LNCaP clone FGC (cell line): ENCODE measurements around the gene C6orf89.

Source experiments
- DNase-seq: peaks from one replicate; pipeline ENCODE4 v3.0.0-alpha.2; 2011; ENCODE audit warnings: low read depth
- H3K4me3 ChIP-seq: 2 replicates; pipeline ENCODE4 v1.5.1; 2011; ENCODE audit warnings: mild to moderate bottlenecking, low read depth, low read length, control low read depth
- TF ChIP-seq, protein P1 (sequence below): IDR thresholded peaks from 2 replicates; pipeline ENCODE4 v1.5.1; 2012; ENCODE audit warnings: mild to moderate bottlenecking; ENCODE audit not compliant: control insufficient read depth, insufficient read depth; ENCODE audit errors: extremely low read depth

Gene C6orf89, protein sequence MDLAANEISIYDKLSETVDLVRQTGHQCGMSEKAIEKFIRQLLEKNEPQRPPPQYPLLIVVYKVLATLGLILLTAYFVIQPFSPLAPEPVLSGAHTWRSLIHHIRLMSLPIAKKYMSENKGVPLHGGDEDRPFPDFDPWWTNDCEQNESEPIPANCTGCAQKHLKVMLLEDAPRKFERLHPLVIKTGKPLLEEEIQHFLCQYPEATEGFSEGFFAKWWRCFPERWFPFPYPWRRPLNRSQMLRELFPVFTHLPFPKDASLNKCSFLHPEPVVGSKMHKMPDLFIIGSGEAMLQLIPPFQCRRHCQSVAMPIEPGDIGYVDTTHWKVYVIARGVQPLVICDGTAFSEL

DNA sequence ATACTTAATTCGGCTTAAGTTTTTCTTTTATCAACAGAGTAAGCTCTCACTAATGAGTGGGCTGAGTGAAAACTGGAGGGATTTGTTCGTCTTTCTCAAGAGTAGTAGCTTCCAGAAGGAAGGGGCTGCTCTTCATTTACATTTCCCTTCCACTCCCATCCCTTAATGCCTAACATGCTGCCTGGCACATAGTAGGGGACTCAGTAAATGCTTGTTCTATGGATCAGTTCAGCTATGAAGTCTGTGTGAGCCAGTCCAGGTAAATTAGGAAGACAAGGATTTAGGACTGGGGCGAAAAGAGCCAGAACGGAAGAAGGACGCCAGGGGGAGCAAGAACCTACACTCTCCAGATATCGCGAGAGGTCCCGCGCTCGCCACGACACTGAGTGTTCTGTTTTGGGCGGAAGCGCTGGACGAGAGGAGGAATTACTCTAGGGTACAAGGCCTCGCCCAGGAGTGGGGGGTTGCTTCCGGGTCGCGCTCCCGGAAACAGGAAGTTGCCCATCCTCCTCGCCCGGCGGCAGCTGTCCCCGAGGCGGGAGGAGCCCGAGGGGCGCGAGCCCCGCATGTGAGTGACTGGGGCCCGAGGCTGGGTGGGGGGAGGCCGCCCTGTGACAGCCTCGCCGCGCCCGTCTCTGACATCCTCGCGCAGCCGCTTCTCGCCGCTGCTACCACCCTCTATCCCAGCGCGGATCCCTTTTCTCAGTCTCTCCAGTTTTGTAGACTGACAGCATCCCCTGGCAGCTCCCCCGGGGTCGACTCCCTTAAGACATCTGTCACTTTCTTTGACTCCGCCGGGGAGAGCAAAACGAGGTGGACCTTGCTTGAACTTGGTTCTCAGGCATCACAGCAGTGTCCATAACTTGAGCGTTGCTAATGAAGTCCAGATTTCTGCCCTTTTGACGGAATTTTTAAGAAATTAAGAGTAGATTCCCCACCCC is at the start of gene C6orf89:
C6orf89 (plus strand) TSS at position 492 of the 941 bp plus-strand sequence. CDS start 13,493 bp downstream, outside the sequence.
- DNase-seq = peak; percentile 91
- TF ChIP-seq, protein P1, sequence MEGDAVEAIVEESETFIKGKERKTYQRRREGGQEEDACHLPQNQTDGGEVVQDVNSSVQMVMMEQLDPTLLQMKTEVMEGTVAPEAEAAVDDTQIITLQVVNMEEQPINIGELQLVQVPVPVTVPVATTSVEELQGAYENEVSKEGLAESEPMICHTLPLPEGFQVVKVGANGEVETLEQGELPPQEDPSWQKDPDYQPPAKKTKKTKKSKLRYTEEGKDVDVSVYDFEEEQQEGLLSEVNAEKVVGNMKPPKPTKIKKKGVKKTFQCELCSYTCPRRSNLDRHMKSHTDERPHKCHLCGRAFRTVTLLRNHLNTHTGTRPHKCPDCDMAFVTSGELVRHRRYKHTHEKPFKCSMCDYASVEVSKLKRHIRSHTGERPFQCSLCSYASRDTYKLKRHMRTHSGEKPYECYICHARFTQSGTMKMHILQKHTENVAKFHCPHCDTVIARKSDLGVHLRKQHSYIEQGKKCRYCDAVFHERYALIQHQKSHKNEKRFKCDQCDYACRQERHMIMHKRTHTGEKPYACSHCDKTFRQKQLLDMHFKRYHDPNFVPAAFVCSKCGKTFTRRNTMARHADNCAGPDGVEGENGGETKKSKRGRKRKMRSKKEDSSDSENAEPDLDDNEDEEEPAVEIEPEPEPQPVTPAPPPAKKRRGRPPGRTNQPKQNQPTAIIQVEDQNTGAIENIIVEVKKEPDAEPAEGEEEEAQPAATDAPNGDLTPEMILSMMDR = peak; percentile 86
- peak within 1 kb of the TSS; percentile 95 for H3K4me3 ChIP-seq

DNA sequence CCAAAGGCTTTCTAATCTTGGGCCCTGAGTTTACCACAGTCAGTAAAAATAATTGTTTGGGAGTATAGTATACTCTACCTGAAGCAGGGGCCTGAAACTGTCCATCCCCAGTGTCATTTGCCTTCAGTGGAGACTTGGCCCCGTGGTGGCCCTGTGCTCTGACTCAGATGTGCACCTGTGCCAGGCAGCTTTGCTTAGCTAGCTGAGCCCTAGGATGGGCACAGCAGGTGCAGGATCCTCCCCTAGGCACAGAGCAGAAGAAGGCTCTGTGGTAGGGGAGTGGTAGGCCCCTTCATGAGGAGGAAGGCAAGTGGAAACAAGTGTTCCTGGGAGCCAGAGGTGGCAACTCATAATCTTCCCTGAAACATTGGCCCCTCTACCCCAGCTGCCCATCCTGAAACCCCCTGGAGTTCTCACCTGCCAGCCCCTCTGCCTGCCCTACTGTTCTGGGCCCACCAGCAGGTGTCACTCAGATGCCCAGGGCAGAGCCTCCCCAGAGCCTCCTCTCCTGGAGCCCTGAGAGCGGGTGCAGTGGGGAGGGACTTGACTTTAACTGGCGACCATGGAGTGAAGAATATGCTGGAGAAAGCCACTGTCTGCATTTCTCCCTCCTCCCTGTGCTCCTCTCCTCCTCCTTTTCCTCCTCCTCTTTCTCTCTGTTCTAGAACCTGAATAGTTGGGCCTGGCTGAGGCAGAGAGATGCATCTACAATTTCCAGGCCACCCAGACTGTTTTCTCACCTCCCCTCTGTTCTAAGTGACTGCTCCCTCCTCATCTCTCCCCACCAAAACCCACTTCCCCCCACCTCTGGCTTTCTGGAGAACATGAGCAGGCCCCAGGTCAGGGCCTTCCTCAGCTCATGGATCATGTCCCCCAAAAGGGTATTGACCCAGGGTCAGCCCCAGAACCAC is 49.4 kb upstream of the C6orf89 start:
- no peak overlapping the region for H3K4me3 ChIP-seq
- TF ChIP-seq, protein P1 = no peak
- DNase-seq = no peak

DNA sequence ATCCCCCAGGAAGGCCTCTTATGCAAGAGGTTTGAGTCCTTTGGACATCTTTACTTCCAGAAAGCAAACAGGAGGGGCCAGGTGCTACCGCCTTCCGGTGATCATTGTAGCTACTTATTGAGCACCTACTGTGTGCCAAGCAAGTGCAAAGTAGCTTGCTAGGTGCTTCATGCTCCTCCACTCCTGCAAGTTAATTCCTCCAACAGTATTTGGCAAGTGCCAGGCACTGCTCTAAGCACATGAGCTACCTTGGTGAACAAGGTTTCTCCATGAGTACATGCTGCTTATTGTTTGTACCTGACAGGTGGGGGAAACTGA is 48.8 kb upstream of the C6orf89 start:
- TF ChIP-seq, protein P1 = no peak
- no peak for DNase-seq
- H3K4me3 ChIP-seq = no peak overlapping the region

DNA sequence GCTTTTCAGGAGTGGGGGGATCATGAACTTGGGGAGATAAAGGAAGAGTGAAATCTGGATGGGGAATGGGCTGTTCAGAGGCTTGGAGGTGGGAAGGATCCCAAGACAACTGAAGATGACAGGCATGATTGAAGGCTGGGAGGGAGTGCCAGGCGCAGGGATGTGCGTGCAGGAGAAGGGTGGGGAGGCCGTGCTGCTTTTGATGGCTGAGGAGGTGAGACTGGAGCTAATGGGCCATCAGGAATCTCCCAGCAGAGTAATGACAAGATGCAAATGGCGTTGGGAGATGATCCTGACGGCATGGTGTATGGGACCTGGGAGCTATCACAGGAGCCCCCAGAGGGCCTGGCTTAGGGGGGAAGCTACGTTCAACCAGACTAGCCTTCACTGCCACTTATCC is 48.1 kb upstream of the C6orf89 start:
- TF ChIP-seq, protein P1 = no peak
- DNase-seq = no peak
- H3K4me3 ChIP-seq = no peak overlapping the region

DNA sequence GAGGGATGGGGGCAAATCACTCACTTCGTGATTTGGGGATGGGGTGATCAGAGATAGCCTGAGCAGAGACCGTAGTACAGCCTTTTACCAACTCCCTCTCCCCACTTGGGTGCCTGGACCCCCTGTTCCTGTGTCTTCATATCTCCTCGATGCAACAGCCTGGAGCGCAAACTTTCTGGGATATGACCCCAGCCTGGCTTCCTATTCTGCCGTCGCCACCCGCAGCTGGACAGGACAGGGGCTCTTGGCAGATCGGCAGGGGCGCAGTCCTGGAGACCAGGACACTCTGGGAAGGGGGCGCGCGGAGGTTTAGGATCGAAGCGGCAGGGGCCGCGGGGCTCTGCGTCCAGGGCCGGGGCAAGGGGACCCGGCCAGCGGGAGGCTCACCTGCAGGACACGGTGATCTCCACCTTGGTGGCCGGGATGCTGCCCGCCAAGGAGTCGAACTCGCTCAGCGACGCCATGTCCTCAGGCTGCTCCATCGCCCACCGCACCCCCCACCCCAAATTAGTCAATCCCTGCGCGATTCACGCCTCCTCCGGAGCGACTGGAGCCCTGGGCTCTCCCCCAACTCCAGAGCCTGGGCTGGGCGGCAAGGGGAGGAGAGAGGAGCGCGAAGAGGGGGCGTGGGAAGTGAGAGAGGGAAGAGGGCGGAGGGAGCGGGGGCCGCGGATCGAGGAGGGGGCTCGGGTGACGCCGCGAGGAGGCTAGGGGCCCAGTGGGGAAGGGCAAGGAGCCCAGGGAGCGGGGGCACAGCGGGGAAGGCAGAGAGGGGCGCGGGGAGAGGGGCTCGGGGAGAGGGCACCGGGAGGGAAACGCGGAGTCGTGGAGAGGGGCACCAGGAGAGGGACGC is 46.6 kb upstream of the C6orf89 start, which contains the start of gene CPNE5:
CPNE5 (minus strand) TSS at position 549 of the 853 bp plus-strand sequence; CDS start at position 482, 67 bp downstream.
- TF ChIP-seq, protein P1 = no peak
- DNase-seq = no peak
- H3K4me3 ChIP-seq = peak within 1 kb of the TSS; percentile 33
